Stomach (tissue), 9 donors: ENCODE results near the gene DTD1. TPM values are rescaled to one million over a fixed set of nuclear protein-coding genes. Genes with fewer than 3 reads are reported as not detected.
"Not testable (repeated sequence)": the region's sequence is repeated elsewhere in the genome, so short reads cannot be mapped to it uniquely, and the experiment has no call there.

Experiments
- DNase-seq, 2 donors: peaks; one replicate each; pipeline versions ENCODE4 v3.0.0 to v3.0.0-alpha.2; 2013 to 2019
- H3K27ac ChIP-seq, 5 donors: fragments of 200-600 bp in 4 of 5; sonication (generic) in 4 of 5; one replicate each; pipeline ENCODE4 v1.5.1; 2013 to 2019; ENCODE audit warnings: mild to moderate bottlenecking in 1 of 5, moderate library complexity in 1 of 5
- H3K27me3 ChIP-seq, 3 donors: fragments of 200-600 bp; sonication (generic); one replicate each; pipeline ENCODE4 v1.5.1; 2017 to 2019; ENCODE audit warnings: mixed run types in 1 of 3
- H3K36me3 ChIP-seq, 4 donors: fragments of 200-600 bp; sonication (generic); 1 replicate in 3 of 4; 2 replicates in 1 of 4; pipeline ENCODE4 v1.5.1; 2016 to 2019
- H3K4me1 ChIP-seq, 4 donors: fragments of 200-600 bp; sonication (generic); one replicate each; pipeline ENCODE4 v1.5.1; 2016 to 2019
- H3K4me3 ChIP-seq, 4 donors: fragments of 200-600 bp; sonication (generic) in 3 of 4; one replicate each; pipeline ENCODE4 v1.5.1; 2016 to 2019; ENCODE audit warnings: mild to moderate bottlenecking in 1 of 4
- H3K9me3 ChIP-seq, 4 donors: fragments of 200-600 bp; sonication (generic); one replicate each; pipeline ENCODE4 v1.5.1; 2016 to 2019
- EP300 ChIP-seq: sonication (generic); formaldehyde crosslinking; IDR thresholded peaks from one replicate; pipeline ENCODE4 v1.6.1; 2017; ENCODE audit warnings: antibody characterized with exemption
- POLR2A ChIP-seq, 4 donors: fragments of 450-650 bp; IDR thresholded peaks; one replicate each; pipeline ENCODE4 v1.6.1; 2016; ENCODE audit warnings: antibody characterized with exemption in 4 of 4, control low read depth in 2 of 4, mild to moderate bottlenecking in 1 of 4, moderate library complexity in 1 of 4
- POLR2AphosphoS5 ChIP-seq, 3 donors: sonication (generic); formaldehyde crosslinking; IDR thresholded peaks; one replicate each; pipeline ENCODE4 v1.6.1; 2016; ENCODE audit warnings: antibody characterized with exemption in 3 of 3
- WGBS, 5 donors: extraction: QIAGEN DNeasy Blood & Tissue Kit in 3 of 5; methylation state at CpG; one replicate each; pipeline versions ENCODE4 v1.1.5 to v1.1.7; 2013 to 2018; 5-methylcytosine and 5-hydroxymethylcytosine counted together
- intact Hi-C: fragments of 100-400 bp; cut with DNase I; formaldehyde crosslinking; loops from one replicate; pipeline ENCODE4 v1.15.1; 2023; ENCODE audit warnings: low total_unique reads
- polyA plus RNA-seq, 3 donors: library from polyadenylated mRNA; stranded (reverse); fragments of 200-250 nt; gene quantifications; one replicate each; pipeline ENCODE4 v1.2.3, GENCODE V29; 2013
- total RNA-seq, 5 donors: library from RNA; depleted of rRNA; stranded (reverse); fragments of >200 nt; gene quantifications; one replicate each; pipeline versions ENCODE4 v1.1.0 to v1.2.3, GENCODE V29; 2014 to 2016
- TF ChIP-seq, protein P1 (sequence below), 7 experiments: fragments of 450-650 bp in 4 of 7; fragments of 200-600 bp in 3 of 7; sonication (generic) in 3 of 7; IDR thresholded peaks; one replicate each; pipeline ENCODE4 v1.5.1; 2016 to 2019; ENCODE audit warnings: antibody characterized with exemption in 7 of 7, control low read depth in 2 of 7, mild to moderate bottlenecking in 1 of 7
- donor health status: healthy with polysubstance abuse.
- donor health status: Bipolar disorder and iron deficiency.
- donor health status: healthy.

The DTD1 gene
- total and polyA plus RNA-seq, 8 donors: 4.5 to 30.4 (median 15.7) TPM; not detected in 1

DNA sequence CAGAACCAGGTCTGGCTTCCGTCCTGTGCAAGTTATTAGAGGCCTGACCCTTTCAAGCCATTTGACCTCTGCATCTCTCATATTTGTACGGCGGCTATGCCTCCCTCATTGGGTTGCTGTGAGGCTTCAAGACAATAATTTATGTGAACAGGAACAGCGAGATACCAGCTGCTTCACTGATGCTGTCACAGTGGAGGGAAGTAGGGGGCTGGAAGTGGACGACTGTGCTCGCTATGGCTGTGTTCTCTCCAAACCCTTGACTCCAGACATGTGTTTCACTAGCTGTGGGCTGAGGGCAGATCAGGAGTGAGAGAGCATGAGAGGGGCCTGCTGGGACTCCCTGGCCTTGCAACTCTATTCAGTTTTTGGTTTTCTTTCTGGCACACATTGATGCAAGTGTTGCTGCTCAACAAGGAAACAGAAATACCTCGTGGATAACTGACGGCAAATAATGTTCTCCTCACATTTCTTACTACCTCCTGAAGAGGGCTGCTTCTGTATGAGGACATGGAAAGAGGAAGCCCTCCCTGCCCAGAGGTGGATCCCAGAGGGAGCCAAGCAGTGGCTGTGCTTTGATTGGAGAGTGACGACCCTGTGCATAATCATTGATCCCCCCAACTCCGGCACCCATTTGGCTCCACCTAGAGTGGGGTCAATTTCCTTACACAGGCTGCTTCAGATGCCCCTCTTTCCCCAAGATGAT is 191.0 kb downstream of the DTD1 start:
- intact Hi-C loops: no loop called here
- H3K36me3 ChIP-seq: no peaks in the 10 kb centered on the region
- H3K27me3 ChIP-seq: no peaks in the 10 kb centered on the region
- no peaks in the 10 kb centered on the region for H3K9me3 ChIP-seq
- no peaks in the 10 kb centered on the region for H3K4me1 ChIP-seq
- H3K4me3 ChIP-seq: no peak overlapping the region
- TF ChIP-seq POLR2AphosphoS5 (IDR thresholded peaks at IDR 0.05) (no peak), POLR2A (IDR thresholded peaks at IDR 0.05) (no peak), EP300 (no peak)
- TF ChIP-seq, protein P1, sequence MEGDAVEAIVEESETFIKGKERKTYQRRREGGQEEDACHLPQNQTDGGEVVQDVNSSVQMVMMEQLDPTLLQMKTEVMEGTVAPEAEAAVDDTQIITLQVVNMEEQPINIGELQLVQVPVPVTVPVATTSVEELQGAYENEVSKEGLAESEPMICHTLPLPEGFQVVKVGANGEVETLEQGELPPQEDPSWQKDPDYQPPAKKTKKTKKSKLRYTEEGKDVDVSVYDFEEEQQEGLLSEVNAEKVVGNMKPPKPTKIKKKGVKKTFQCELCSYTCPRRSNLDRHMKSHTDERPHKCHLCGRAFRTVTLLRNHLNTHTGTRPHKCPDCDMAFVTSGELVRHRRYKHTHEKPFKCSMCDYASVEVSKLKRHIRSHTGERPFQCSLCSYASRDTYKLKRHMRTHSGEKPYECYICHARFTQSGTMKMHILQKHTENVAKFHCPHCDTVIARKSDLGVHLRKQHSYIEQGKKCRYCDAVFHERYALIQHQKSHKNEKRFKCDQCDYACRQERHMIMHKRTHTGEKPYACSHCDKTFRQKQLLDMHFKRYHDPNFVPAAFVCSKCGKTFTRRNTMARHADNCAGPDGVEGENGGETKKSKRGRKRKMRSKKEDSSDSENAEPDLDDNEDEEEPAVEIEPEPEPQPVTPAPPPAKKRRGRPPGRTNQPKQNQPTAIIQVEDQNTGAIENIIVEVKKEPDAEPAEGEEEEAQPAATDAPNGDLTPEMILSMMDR (IDR thresholded peaks at IDR 0.05): no peak
- WGBS, 5 donors: 67 to 81% (median 69%) methylated on average over 10 of the region's 10 CpGs
- no peak for DNase-seq
- no peak overlapping the region for H3K27ac ChIP-seq

DNA sequence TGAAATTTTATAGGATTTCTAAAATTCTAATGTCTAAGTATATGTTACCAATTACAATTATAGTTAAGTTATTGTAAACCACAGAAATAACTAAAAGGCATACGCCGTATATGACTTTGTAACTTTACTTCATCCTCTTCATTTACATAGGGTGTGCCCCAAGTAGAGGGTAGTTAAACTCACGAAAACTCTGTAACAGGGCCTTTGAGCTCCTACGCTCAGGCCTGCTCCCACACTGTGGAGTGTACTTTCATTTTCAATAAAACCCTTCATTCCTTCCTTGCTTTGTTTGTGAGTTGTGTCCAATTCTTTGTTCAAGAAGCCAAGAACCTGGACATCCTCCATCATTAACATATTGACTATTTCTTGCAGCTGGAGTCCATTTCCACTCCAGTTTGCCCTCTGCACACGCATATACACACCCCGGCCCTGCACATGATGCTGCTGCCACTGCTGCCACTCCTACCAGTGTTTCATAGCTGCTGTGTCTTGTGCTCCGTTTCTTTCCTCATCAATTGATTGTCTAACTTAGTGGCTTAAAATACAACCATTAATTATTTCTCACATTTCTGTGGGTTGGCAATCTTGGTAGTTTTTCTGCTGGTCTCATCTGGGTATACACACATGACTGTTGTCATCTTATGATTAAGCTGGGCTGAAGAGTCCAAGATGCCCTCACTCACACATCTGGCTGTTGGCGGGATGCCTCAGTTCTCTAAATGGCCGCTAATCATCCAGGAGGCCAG is 192.7 kb downstream of the DTD1 start:
- intact Hi-C loops: no loop called here
- no peaks in the 10 kb centered on the region for H3K27me3 ChIP-seq
- no peaks in the 10 kb centered on the region for H3K36me3 ChIP-seq
- no peak for DNase-seq
- no peaks in the 10 kb centered on the region for H3K4me1 ChIP-seq
- H3K9me3 ChIP-seq: no peaks in the 10 kb centered on the region
- WGBS, 5 donors: 80 to 90% (median 84%) methylated on average over 9 of the region's 9 CpGs
- TF ChIP-seq, protein P1 (IDR thresholded peaks at IDR 0.05): no peak
- TF ChIP-seq POLR2AphosphoS5 (IDR thresholded peaks at IDR 0.05) (no peak), EP300 (no peak), POLR2A (IDR thresholded peaks at IDR 0.05) (no peak)
- H3K27ac ChIP-seq: no peak overlapping the region
- H3K4me3 ChIP-seq: no peak overlapping the region

DNA sequence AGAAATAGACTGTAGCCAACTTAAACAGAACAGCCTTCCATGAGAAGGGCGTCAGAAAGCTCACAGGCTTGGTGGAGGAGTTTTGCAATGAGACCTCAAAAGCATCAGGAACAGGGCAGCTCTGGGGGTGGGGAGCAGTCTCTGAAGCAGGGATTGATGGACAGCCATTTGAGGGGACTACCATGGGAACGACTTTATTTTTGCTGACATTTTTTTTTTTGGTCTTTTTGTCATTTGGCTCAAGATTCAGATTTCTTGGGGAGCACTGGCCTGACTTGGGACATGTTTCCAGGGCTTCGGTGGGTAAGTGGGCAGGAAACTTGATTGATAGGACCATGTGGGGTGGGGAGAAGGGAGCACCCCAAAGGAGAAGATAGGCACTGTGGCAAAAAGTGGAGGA is 193.7 kb downstream of the DTD1 start:
- TF ChIP-seq POLR2AphosphoS5 (IDR thresholded peaks at IDR 0.05): no peak
- no peak overlapping the region for H3K27ac ChIP-seq
- H3K4me3 ChIP-seq: no peak overlapping the region
- WGBS, 5 donors: 71 to 84% (median 78%) methylated on average over 3 of the region's 3 CpGs
- no peaks in the 10 kb centered on the region for H3K4me1 ChIP-seq
- no peak for DNase-seq
- intact Hi-C loops: no loop called here
- H3K27me3 ChIP-seq: no peaks in the 10 kb centered on the region
- H3K36me3 ChIP-seq: no peaks in the 10 kb centered on the region
- H3K9me3 ChIP-seq: no peaks in the 10 kb centered on the region

DNA sequence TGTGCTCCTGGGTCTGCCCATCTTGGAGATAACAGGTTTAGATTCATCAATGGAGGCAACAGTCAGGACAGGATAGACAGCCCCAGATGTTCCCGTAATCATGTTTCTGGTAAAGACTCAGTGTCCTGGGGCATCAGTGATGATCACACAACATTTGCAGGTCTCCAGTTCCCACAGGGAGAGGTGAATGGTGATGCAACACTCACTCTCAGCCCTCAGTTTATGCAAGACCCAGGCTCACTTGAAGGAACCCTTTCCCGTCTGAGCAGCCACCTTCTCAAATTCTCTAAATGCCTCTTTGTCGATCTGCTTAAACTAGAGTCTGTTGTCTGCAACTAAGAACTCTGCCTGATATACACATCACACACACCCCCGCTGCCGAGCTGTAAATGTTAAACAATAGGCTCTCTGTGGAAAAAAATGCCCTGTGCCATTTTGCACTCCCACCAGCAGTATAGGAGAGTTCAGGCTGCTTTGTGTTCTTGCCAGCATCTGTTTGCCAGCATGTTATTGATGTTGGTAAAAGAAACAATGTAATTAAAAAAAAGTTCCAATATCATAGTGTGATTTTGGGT is 195.6 kb downstream of the DTD1 start:
- H3K9me3 ChIP-seq: no peaks in the 10 kb centered on the region
- no peaks in the 10 kb centered on the region for H3K4me1 ChIP-seq
- intact Hi-C loops: no loop called here
- DNase-seq: no peak
- no peak overlapping the region for H3K27ac ChIP-seq
- no peak overlapping the region for H3K4me3 ChIP-seq
- no peaks in the 10 kb centered on the region for H3K27me3 ChIP-seq
- TF ChIP-seq, protein P1 (IDR thresholded peaks at IDR 0.05): no peak
- no peak for TF ChIP-seq POLR2A (IDR thresholded peaks at IDR 0.05)
- no peak for TF ChIP-seq EP300
- no peak for TF ChIP-seq POLR2AphosphoS5 (IDR thresholded peaks at IDR 0.05)
- H3K36me3 ChIP-seq: no peaks in the 10 kb centered on the region
- WGBS, 5 donors: 75 to 83% (median 79%) methylated on average over 5 of the region's 5 CpGs

DNA sequence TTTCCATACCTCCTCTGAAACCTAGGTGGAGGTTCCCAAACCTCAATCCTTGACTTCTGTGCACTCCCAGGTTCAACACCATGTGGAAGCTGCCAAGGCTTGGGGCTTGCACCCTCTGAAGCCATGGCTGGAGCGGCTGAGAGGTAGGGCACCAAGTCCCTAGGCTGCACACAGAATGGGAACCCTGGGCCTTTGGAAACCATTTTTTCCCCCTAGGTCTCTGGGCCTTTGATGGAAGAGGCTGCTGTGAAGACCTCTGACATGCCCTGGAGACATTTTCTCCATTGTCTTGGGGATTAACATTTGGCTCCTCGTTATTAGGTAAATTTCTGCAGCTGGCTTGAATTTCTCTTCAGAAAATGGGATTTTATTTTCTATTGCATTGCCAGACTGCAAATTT is 199.2 kb downstream of the DTD1 start:
- H3K27me3 ChIP-seq, DNase-seq, H3K4me3 ChIP-seq, H3K9me3 ChIP-seq, H3K4me1 ChIP-seq, intact Hi-C loops, H3K27ac ChIP-seq, H3K36me3 ChIP-seq: not testable (repeated sequence)
- WGBS, 5 donors: 68 to 91% (median 83%) methylated on average over 1 to 2 of the region's 2 CpGs
